Measurements from ENCODE around the gene AGPAT2. TPM values are rescaled to one million over a fixed set of nuclear protein-coding genes. Genes with fewer than 3 reads are reported as not detected.

The AGPAT2 gene
- total RNA-seq, 1 experiment from 2014 or later = 77.9 TPM

DNA sequence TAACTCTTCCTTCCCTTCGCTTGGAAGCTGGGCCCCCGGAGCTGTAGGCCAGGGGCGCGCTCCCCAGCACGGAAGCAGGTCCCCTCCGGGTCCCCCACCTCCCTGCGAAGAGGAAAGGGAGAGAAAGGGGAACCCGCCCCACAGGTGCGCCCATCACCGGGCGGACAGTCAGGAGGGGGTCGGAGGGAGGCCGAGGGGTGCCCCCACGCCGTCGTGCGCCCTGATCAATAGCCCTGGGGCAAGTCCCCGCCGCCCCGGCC, 793 bp downstream of the AGPAT2 start:
- no peaks in the 10 kb centered on the region for H3K27me3 ChIP-seq (ENCODE audit: control insufficient read depth, insufficient read depth, low read length)
- no peak for ATAC-seq
- H3K36me3 ChIP-seq (ENCODE audit: control insufficient read depth, insufficient read depth, low read length) = no peaks in the 10 kb centered on the region
- no peak for TF ChIP-seq TCF7L2 (IDR thresholded peaks at IDR 0.05; ENCODE audit: low read depth, low read length)
- TF ChIP-seq POLR2AphosphoS5 (IDR thresholded peaks at IDR 0.05; ENCODE audit: low read depth, low read length) = no peak
- TF ChIP-seq SIN3A (IDR thresholded peaks at IDR 0.05; ENCODE audit: borderline replicate concordance, insufficient read depth, low read depth, low read length) = no peak
- TF ChIP-seq, protein P1, sequence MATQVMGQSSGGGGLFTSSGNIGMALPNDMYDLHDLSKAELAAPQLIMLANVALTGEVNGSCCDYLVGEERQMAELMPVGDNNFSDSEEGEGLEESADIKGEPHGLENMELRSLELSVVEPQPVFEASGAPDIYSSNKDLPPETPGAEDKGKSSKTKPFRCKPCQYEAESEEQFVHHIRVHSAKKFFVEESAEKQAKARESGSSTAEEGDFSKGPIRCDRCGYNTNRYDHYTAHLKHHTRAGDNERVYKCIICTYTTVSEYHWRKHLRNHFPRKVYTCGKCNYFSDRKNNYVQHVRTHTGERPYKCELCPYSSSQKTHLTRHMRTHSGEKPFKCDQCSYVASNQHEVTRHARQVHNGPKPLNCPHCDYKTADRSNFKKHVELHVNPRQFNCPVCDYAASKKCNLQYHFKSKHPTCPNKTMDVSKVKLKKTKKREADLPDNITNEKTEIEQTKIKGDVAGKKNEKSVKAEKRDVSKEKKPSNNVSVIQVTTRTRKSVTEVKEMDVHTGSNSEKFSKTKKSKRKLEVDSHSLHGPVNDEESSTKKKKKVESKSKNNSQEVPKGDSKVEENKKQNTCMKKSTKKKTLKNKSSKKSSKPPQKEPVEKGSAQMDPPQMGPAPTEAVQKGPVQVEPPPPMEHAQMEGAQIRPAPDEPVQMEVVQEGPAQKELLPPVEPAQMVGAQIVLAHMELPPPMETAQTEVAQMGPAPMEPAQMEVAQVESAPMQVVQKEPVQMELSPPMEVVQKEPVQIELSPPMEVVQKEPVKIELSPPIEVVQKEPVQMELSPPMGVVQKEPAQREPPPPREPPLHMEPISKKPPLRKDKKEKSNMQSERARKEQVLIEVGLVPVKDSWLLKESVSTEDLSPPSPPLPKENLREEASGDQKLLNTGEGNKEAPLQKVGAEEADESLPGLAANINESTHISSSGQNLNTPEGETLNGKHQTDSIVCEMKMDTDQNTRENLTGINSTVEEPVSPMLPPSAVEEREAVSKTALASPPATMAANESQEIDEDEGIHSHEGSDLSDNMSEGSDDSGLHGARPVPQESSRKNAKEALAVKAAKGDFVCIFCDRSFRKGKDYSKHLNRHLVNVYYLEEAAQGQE (IDR thresholded peaks at IDR 0.05; ENCODE audit: insufficient read depth in 1 of 2, low read depth in 2 of 2, low read length in 1 of 2) = no peak
- TF ChIP-seq, protein P2, sequence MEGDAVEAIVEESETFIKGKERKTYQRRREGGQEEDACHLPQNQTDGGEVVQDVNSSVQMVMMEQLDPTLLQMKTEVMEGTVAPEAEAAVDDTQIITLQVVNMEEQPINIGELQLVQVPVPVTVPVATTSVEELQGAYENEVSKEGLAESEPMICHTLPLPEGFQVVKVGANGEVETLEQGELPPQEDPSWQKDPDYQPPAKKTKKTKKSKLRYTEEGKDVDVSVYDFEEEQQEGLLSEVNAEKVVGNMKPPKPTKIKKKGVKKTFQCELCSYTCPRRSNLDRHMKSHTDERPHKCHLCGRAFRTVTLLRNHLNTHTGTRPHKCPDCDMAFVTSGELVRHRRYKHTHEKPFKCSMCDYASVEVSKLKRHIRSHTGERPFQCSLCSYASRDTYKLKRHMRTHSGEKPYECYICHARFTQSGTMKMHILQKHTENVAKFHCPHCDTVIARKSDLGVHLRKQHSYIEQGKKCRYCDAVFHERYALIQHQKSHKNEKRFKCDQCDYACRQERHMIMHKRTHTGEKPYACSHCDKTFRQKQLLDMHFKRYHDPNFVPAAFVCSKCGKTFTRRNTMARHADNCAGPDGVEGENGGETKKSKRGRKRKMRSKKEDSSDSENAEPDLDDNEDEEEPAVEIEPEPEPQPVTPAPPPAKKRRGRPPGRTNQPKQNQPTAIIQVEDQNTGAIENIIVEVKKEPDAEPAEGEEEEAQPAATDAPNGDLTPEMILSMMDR (IDR thresholded peaks at IDR 0.05) = no peak
- POLR2A ChIA-PET = no interaction called here
- H3K4me1 ChIP-seq (ENCODE audit: control insufficient read depth, insufficient read depth, low read length) = peaks cover 20% of the 10 kb centered on the region; the same call in 1 of the 2 replicates
- no peak for DNase-seq (ENCODE audit: low read depth, low spot score)
- no TSS peak for BruUV-seq (replicated peaks)
- H3K27ac ChIP-seq (ENCODE audit: low read length) = peak overlapping the region; percentile 77
- H3K4me3 ChIP-seq (ENCODE audit: low read depth in 2 of 2, low read length in 2 of 2) = peak overlapping the region; percentile 63 to 65
- intact Hi-C loops (cut with micrococcal nuclease; ENCODE audit: unreplicated experiment) (no loop called here), in situ Hi-C loops (cut with HindIII; ENCODE audit: low pct_unique_long_range_greater_than_20kb, low sequenced_read_pairs) (no loop called here)
- CTCF ChIA-PET = no interaction called here
- no peaks in the 10 kb centered on the region for H3K9me3 ChIP-seq (ENCODE audit: control insufficient read depth, insufficient read depth, low read depth, low read length)

DNA sequence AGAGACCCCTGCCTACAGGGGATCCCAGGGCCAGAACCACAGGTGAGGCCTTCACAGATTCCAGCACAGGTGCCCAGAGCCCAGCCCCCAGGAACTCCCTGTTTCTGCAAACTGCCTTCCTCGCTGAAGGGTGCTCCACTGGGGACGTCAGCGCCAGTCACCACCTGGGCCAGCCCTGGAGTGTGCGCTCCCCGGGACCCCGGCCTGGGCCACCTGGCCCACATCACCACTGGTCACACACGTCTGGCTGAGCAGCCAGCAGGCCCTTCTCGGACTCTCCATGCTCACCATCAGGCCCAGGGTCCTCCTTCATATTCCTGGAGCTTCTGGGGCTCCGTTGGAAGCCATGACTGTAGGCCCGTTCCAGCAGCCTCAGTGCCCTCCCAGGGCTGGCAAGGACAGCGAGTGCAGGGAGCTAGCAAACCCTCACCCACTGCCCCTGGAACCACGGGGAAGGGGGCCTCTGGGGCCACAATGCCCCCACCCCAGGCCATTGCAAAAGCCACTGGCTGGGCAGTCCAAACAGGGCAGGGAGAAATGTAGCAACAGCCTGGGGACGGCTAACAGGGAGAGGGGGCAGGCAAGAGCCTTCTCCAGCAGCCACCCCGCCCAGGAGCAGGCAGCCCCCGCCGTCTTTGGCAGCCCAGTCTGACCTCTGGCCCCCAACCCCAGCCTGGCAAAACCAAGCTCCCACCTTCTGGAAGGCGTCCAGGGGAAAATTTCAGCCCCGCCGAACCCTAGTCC, 1.3 kb downstream of the AGPAT2 start:
- no TSS peak for BruUV-seq (replicated peaks)
- H3K36me3 ChIP-seq (ENCODE audit: control insufficient read depth, insufficient read depth, low read length) = no peaks in the 10 kb centered on the region
- no peak for ATAC-seq
- H3K4me3 ChIP-seq (ENCODE audit: low read depth in 2 of 2, low read length in 2 of 2) = peak overlapping the region; percentile 63 to 65
- in situ Hi-C loops (cut with HindIII; ENCODE audit: low pct_unique_long_range_greater_than_20kb, low sequenced_read_pairs) (no loop called here), intact Hi-C loops (cut with micrococcal nuclease; ENCODE audit: unreplicated experiment) (no loop called here)
- TF ChIP-seq POLR2AphosphoS5 (IDR thresholded peaks at IDR 0.05; ENCODE audit: low read depth, low read length) (no peak), TCF7L2 (IDR thresholded peaks at IDR 0.05; ENCODE audit: low read depth, low read length) (no peak), SIN3A (IDR thresholded peaks at IDR 0.05; ENCODE audit: borderline replicate concordance, insufficient read depth, low read depth, low read length) (no peak)
- TF ChIP-seq, protein P1 (IDR thresholded peaks at IDR 0.05; ENCODE audit: insufficient read depth in 1 of 2, low read depth in 2 of 2, low read length in 1 of 2) = no peak
- TF ChIP-seq, protein P2 (IDR thresholded peaks at IDR 0.05) = no peak
- no peaks in the 10 kb centered on the region for H3K9me3 ChIP-seq (ENCODE audit: control insufficient read depth, insufficient read depth, low read depth, low read length)
- POLR2A ChIA-PET = no interaction called here
- CTCF ChIA-PET = no interaction called here
- peaks cover 20% of the 10 kb centered on the region; the same call in 1 of the 2 replicates for H3K4me1 ChIP-seq (ENCODE audit: control insufficient read depth, insufficient read depth, low read length)
- peak overlapping the region; percentile 77 for H3K27ac ChIP-seq (ENCODE audit: low read length)
- no peak for DNase-seq (ENCODE audit: low read depth, low spot score)
- H3K27me3 ChIP-seq (ENCODE audit: control insufficient read depth, insufficient read depth, low read length) = no peaks in the 10 kb centered on the region
